ENCODE measurements around the gene CHRNB2. TPM values are rescaled to one million over a fixed set of nuclear protein-coding genes. Genes with fewer than 3 reads are reported as not detected.

CHRNB2 gene
- total RNA-seq, 6 experiments from 2014 or later = 0.05 to 0.09 (median 0.07) TPM; not detected in 1

DNA sequence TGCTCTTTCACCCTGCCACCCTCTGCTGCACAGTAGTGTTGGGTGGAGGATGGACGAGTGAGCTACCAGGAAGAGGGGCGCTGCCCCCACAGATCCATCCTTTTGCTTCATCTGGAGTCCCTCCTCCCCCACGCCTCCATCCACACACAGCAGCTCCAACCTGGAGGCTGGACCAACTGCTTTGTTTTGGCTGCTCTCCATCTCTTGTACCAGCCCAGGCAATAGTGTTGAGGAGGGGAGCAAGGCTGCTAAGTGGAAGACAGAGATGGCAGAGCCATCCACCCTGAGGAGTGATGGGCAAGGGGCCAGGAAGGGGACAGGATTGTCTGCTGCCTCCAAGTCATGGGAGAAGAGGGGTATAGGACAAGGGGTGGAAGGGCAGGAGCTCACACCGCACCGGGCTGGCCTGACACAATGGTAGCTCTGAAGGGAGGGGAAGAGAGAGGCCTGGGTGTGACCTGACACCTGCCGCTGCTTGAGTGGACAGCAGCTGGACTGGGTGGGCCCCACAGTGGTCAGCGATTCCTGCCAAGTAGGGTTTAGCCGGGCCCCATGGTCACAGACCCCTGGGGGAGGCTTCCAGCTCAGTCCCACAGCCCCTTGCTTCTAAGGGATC, 8.5 kb downstream of the CHRNB2 start:
- Mint-ChIP-seq H3K4me1 (ENCODE audit: low read depth) (peaks cover 12% of the 10 kb centered on the region), H3K4me3 (no peak overlapping the region)
- DNase-seq = no peak

GRCh38 chr1:154577346-154578057, 9.9 kb downstream of the CHRNB2 start:
- no peak for DNase-seq
- peaks cover 12% of the 10 kb centered on the region for H3K4me1 Mint-ChIP-seq (ENCODE audit: low read depth)
- no peak for TF ChIP-seq CTCF (IDR thresholded peaks at IDR 0.05)
- H3K4me3 Mint-ChIP-seq = no peak overlapping the region
- H3K9me3 Mint-ChIP-seq = no peaks in the 10 kb centered on the region
- peaks cover 13% of the 10 kb centered on the region for H3K27me3 Mint-ChIP-seq (ENCODE audit: insufficient read depth)
- H3K27ac Mint-ChIP-seq = no peak overlapping the region
- peaks cover 19% of the 10 kb centered on the region for H3K36me3 Mint-ChIP-seq (ENCODE audit: low read depth)

More for the DNA sequence above, 8.5 kb downstream of the CHRNB2 start:
- TF ChIP-seq CTCF (IDR thresholded peaks at IDR 0.05) = no peak
- Mint-ChIP-seq H3K36me3 (ENCODE audit: low read depth) (peaks cover 11% of the 10 kb centered on the region; the same call in 1 of the 2 replicates), H3K9me3 (no peaks in the 10 kb centered on the region; the same call in 1 of the 2 replicates), H3K27me3 (ENCODE audit: insufficient read depth) (peaks cover 15% of the 10 kb centered on the region), H3K27ac (no peak overlapping the region)

GRCh38 chr1:154578058-154578418, 10.5 kb downstream of the CHRNB2 start:
- Mint-ChIP-seq H3K27me3 (ENCODE audit: insufficient read depth) (peaks cover 13% of the 10 kb centered on the region), H3K4me1 (ENCODE audit: low read depth) (peaks cover 12% of the 10 kb centered on the region), H3K27ac (no peak overlapping the region), H3K4me3 (no peak overlapping the region), H3K9me3 (no peaks in the 10 kb centered on the region), H3K36me3 (ENCODE audit: low read depth) (peaks cover 19% of the 10 kb centered on the region)
- TF ChIP-seq CTCF (IDR thresholded peaks at IDR 0.05) = no peak
- no peak for DNase-seq

GRCh38 chr1:154579374-154579773, 11.8 kb downstream of the CHRNB2 start:
- Mint-ChIP-seq H3K4me3 (no peak overlapping the region), H3K4me1 (ENCODE audit: low read depth) (peaks cover 22% of the 10 kb centered on the region), H3K9me3 (no peaks in the 10 kb centered on the region), H3K27me3 (ENCODE audit: insufficient read depth) (peaks cover 12% of the 10 kb centered on the region), H3K27ac (no peak overlapping the region), H3K36me3 (ENCODE audit: low read depth) (peaks cover 28% of the 10 kb centered on the region)
- DNase-seq = no peak
- no peak for TF ChIP-seq CTCF (IDR thresholded peaks at IDR 0.05)

DNA sequence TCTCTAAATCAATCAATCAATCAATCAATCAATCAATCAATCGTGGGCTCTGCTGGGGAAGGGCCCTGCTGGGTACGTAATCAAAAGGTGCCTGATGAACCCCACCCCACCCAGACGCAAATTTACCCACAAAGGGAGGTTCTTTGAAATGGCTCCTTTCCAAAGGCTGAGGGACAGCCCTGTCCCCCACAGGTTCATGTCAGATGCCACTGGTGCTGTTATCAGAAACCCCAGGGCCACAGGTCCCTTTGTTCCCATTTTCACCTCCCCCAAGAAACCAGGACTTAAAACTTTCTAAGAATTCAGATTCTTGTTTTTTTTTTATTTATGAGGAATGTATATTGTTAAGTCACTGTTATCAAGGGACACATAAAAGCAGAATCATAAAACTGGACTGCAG, 14.2 kb downstream of the CHRNB2 start:
- no peaks in the 10 kb centered on the region; the same call in 1 of the 2 replicates for H3K27me3 Mint-ChIP-seq (ENCODE audit: insufficient read depth)
- peaks cover 12% of the 10 kb centered on the region; the same call in 1 of the 2 replicates for H3K4me1 Mint-ChIP-seq (ENCODE audit: low read depth)
- no peak for TF ChIP-seq CTCF (IDR thresholded peaks at IDR 0.05)
- no peak for DNase-seq
- no peaks in the 10 kb centered on the region for H3K9me3 Mint-ChIP-seq
- no peak overlapping the region for H3K27ac Mint-ChIP-seq
- H3K36me3 Mint-ChIP-seq (ENCODE audit: low read depth) = peaks cover 46% of the 10 kb centered on the region
- no peak overlapping the region for H3K4me3 Mint-ChIP-seq
